Central memory CD4-positive, alpha-beta T cell (primary cell): Measurements from ENCODE around the gene OOSP3.
"Not testable (repeated sequence)": the region's sequence is repeated elsewhere in the genome, so short reads cannot be mapped to it uniquely, and the experiment has no call there.

Experiments
- DNase-seq: peaks from one replicate; pipeline ENCODE4 v3.0.0; 2022

Gene OOSP3

DNA sequence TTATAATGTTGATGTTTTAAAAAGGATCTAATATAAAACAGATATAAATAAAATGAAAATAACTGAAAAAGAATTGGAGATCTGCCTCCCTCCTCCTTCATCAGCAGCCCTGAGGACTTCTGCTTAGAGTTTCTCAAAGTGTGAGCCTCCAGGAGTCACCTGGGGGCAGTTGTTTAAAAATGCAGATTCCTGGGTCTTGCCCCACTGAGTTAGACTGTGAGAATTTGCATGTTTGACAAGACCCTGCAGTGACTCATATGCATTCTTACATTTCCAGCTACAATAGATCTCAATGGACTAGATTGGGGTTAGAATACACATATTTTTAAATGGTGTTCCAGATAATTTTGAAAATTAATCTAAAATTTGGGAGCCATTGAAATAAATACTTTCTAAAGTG is 798 bp upstream of the OOSP3 start:
- DNase-seq, result no peak

- no peak for DNase-seq
Observed at GRCh38 chr11:59879567-59879966, 985 bp downstream of the OOSP3 start.

- DNase-seq, result no peak
Observed at GRCh38 chr11:59883597-59883996, 5.0 kb downstream of the OOSP3 start.

DNA sequence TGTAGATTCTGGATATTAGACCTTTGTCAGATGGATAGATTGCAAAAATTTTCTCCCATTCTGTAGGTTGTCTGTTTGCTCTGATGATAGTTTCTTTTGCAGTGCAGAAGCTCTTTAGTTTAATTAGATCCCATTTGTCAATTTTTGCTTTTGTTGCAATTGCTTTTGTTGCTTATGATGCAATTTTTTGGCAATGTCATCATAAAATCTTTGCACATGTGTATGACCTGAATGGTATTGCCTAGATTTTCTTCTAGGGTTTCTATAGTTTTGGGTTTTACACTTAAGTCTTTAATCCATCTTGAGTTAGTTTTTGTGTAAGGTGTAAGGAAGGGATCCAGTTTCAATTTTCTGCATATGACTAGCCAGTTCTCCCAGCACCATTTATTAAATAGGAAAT is 8.6 kb downstream of the OOSP3 start:
- not testable (repeated sequence) for DNase-seq

DNA sequence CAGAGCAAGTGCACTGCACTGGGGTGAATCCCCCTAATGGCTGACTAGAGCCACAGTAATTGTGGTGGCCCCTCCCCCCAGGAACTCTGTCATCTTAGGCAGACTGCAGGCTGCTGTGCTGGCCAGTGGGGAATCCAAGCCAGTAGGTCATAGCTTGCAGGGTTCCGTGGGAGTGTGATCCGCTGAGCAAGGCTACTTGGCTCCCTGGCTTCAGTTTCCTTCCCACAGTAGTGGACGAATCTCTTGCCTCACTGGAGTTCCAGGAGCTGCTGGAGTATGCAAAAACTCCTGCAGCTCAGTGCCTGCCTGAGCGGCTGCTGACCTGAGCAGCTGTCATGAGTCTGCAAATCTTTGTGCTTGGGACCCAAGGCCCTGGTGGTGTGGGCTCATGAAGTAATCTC is 13.2 kb downstream of the OOSP3 start:
- no peak for DNase-seq

GRCh38 chr11:59894616-59895015 is 16.0 kb downstream of the OOSP3 start:
- DNase-seq, result no peak

- no peak for DNase-seq
Observed at GRCh38 chr11:59898046-59898445, 19.5 kb downstream of the OOSP3 start.

- DNase-seq, result no peak
Observed at GRCh38 chr11:59898650-59899049, 20.1 kb downstream of the OOSP3 start.

DNA sequence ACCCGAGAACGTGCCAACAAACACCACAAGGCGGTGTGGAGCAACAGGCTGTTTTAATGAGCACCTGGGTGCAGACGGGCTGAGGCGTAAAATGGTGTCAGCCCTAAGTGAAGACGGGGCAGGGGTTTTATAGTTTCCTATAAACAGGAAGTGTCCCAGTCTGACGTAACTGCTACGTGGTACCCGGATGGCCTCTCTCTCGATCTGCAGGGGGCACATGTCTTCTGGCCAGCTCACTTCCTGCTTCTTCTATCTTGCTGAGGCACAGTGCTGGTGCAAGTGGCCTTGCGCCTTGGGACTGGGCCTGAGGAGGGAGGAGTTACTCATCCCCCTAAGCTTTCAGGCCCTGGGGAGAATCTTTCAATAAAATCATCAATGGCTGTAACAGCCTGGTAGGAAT is 20.9 kb downstream of the OOSP3 start:
- no peak for DNase-seq

DNA sequence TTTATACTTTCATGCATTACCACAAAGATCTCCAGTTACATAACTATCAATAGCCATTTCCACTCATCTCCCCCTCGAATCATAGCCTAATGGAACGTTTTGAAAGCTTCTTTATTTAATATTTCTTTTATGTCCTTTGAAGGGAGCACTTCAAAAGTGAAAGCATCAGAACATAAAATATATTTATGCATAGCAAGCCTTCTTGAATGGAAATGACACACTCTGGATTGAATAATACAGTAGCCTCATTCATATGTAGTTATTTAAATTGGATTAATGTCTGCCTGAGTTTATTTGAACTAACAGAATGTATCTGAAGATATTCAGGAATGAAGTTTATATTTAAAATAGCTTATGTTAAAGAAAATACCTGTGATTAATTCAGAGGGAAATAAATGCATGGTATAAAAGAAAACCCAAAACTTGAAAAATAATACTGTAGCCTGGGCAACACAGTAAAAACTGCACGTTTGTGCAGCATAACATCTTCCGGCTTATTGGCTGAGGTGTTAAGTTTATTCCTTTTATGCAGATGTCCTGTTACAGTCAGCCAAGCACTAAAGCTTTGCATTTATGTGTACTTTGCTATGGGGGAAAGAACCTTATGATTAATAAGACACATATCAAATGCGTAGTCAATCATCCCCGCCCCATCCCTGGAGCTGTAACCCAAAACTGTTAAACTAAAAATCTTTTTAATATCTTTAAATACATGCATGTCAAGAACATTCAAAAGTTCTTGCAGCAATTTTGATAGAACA is 22.0 kb downstream of the OOSP3 start:
- DNase-seq, result no peak

GRCh38 chr11:59901306-59901705 is 22.7 kb downstream of the OOSP3 start:
- no peak for DNase-seq

- not testable (repeated sequence) for DNase-seq
Observed at GRCh38 chr11:59903569-59903968, 25.0 kb downstream of the OOSP3 start.

DNA sequence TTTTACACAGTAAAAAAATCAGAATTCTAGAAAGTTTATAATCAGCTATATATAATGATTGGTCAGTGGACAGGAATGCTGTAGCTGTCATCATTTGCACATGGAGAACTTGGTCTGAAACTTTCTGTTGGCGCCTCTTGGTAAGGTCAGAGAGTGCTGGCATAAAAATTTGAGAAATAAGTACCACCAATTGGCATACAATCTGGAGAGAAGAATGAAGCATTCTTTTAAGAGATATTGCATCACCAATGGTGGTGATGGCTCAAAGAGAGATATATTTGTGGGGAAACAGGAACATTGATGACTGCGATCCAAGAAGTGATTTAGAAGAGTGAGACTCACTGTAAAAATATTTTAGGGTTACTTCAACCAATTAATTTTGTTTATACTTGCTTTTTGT is 39.9 kb downstream of the OOSP3 start:
- DNase-seq, result no peak

DNA sequence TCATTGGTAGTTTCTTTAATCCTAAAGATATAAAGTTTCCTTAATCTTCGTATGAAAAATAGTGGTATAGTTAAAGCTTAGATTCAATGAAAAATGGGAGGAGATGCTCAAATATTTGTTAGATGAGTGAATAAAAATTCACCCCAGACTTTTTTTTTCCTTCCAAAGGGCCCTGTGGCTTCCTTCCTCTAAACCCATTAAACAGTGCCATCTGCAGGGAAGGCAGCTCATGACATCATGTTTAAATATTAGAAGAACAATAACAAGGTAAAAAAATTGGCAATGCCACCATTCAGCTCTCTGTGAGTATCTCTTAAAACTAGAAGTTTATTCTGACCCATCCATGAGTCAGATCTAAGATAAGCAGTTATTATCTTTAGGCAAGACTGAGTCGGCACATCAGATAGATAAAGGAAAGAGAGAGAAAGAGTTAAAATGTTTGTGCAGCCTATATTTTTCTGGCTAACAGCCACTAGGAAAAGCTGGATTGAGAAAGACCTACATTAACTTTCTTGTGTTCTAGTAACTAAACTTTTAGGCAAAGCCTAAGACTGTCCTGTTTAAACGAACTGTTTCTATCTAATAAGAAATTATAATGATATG is 40.5 kb downstream of the OOSP3 start:
- no peak for DNase-seq

DNA sequence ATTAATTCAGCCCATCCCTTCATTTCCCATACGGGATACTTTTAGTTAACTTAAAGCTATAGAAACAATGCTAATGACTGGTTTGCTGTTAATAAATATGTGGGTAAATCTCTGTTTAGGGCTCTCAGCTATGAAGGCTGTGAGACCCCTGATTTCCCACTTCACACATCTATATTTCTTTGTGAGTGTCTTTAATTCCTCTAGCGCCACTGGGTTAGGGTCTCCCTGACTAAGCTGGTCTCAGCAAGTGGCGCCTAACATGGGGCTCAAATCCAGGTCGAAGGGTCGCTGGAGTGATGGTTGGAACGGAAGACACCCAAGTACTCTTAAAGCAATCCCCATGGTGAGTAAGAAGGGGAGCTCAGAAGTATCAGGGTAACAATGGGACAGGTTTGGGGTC is 45.2 kb downstream of the OOSP3 start:
- DNase-seq, result no peak

DNA sequence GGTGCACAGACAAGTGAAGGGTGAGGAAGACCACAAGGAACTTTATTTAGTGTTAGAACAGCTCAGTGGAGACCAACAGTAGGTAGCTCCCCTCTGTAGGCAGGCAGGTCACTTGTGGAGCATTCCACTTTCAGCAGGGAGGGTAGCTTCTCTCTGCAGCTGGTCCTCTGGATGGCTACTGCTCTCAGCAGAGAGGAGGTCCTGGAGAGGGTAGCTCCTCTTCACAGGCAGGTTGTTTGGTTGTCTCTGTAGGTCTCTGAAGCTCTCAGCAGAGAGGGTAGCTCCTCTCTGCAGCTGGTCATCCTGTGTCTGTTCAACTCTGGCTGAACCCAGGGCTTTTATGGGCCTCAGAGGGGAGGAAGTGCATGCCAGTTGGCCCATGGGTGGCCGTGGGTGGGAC is 53.1 kb downstream of the OOSP3 start:
- no peak for DNase-seq

GRCh38 chr11:59938132-59938531 is 59.5 kb downstream of the OOSP3 start, which contains the start of gene OOSP1:
OOSP1 (plus strand) TSS chr11:59938432; CDS start chr11:59938455, 23 bp downstream.
- no peak for DNase-seq

DNA sequence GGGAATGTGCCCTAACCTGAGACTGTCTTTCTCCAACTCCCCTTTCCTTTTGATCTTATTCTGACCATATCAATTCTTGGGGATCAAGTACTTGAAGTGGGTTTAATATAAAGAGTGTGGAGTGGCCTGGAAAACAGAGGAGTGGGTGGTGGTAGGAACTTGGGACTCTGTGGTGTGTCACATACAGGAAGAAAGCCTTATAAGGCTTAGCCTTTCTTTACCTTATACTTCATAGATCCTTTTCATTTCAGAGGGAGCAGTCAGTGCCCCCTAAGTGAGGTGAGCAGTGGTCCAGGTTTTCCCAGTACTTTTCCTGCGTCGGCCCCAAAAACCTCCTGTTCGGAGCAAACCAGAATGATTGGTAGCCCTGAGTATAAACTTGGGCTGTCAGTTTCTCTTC is 60.1 kb downstream of the OOSP3 start:
- DNase-seq, result no peak

- DNase-seq, result no peak
Observed at GRCh38 chr11:59939482-59939881, 60.9 kb downstream of the OOSP3 start.

- no peak for DNase-seq
Observed at GRCh38 chr11:59941091-59941490, 62.5 kb downstream of the OOSP3 start.

DNA sequence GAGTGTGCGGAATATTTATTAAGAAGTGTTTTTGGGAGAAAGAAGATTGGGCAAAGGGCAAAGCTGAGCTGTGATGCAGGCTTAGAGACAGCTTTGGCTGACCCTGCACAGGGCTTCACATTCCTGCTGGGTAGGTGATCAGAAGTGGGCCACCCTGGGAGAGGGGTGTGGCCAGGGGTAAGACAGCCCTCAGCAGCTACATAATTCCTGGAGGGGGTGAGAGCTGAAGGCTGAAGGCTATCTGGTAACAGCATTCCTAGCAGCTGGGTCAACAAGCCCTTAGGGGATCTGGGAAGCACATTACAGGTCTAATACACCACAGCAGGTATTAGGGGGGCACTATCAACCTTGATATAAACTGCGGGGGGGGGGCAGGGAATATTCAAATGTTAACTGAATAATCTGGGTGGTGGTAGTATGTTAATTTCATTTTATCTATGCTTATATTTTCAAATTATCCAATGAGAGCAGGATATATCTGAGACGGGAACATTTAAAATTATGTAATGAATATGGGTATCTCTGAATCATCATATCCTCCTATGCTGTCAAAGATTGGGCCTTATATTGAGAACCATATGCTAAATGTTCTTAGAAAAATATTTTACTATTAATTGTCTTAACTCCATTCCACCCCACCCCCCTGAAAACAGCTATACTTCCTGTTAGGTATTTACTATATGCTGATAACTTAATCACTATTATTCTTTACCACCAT is 65.6 kb downstream of the OOSP3 start:
- DNase-seq, result no peak

GRCh38 chr11:59944720-59945119 is 66.1 kb downstream of the OOSP3 start:
- DNase-seq, result no peak
